Kidney (tissue), 14 donors: ENCODE measurements around the gene KLHL6. TPM values are rescaled to one million over a fixed set of nuclear protein-coding genes. Genes with fewer than 3 reads are reported as not detected.
"Not testable (repeated sequence)": the region's sequence is repeated elsewhere in the genome, so short reads cannot be mapped to it uniquely, and the experiment has no call there.

Experiments used
- DNase-seq, 5 donors: peaks; one replicate each; pipeline ENCODE4 v3.0.0-alpha.2; 2013 to 2020
- FAIRE-seq: peaks from 2 replicates; lab custom pipeline; 2012; peaks lifted over from hg19 to GRCh38; lab: Jason Lieb, UNC
- H3K27ac ChIP-seq, 2 donors: one replicate each; pipeline ENCODE4 v1.7.0; 2013; ENCODE audit warnings: low read depth in 2 of 2, low read length in 2 of 2, inconsistent platforms in 1 of 2
- H3K27me3 ChIP-seq: one replicate; pipeline ENCODE4 v1.7.1; 2013; ENCODE audit warnings: low read length, inconsistent platforms; ENCODE audit not compliant: control insufficient read depth, insufficient read depth
- H3K36me3 ChIP-seq, 3 donors: one replicate each; pipeline versions ENCODE4 v1.7.0 to v1.7.1; 2013; ENCODE audit warnings: low read length in 3 of 3, control low read depth in 1 of 3, inconsistent platforms in 1 of 3; ENCODE audit not compliant: insufficient read depth in 3 of 3, control insufficient read depth in 2 of 3
- H3K4me1 ChIP-seq, 3 donors: one replicate each; pipeline versions ENCODE4 v1.7.0 to v1.7.1; 2013; ENCODE audit warnings: low read length in 3 of 3, inconsistent platforms in 1 of 3, low read depth in 1 of 3; ENCODE audit not compliant: control insufficient read depth in 2 of 3, insufficient read depth in 2 of 3
- H3K4me3 ChIP-seq, 3 donors: one replicate each; pipeline versions ENCODE4 v1.7.0 to v1.8.1; 2013; ENCODE audit warnings: low read length in 3 of 3, control low read depth in 1 of 3, inconsistent platforms in 1 of 3
- H3K9ac ChIP-seq, 3 donors: one replicate each; pipeline versions ENCODE4 v1.7.0 to v1.7.1; 2013; ENCODE audit warnings: low read length in 3 of 3, control low read depth in 1 of 3, inconsistent platforms in 1 of 3
- H3K9me3 ChIP-seq, 3 donors: one replicate each; pipeline versions ENCODE4 v1.7.0 to v1.7.1; 2013; ENCODE audit warnings: low read length in 3 of 3, control low read depth in 1 of 3, inconsistent platforms in 1 of 3; ENCODE audit not compliant: control insufficient read depth in 2 of 3, insufficient read depth in 1 of 3
- intact Hi-C: fragments of 100-400 bp; cut with DNase I; formaldehyde crosslinking; loops from one replicate; pipeline ENCODE4 v1.11.1; 2022
- polyA plus RNA-seq: library from polyadenylated mRNA; stranded (reverse); fragments of 350-450 nt; fragmentation: Illumina TruSeq; extraction: RNeasy Lipid Tissue Mini Kit (QIAGEN cat#74804); gene quantifications from one replicate; pipeline ENCODE4 v1.2.3, GENCODE V29; 2014; ENCODE audit warnings: low read depth, low replicate concordance; ENCODE audit not compliant: insufficient read depth
- total RNA-seq: library from RNA; stranded (reverse); fragmentation: NEBNext Ultra II Directional; extraction: Animal tissue kit (Norgen Biotek cat#: 25700); gene quantifications from one replicate; pipeline ENCODE4 v1.2.1, GENCODE V29; 2021
- TF ChIP-seq, protein P1 (sequence below): IDR thresholded peaks from 3 replicates; pipeline ENCODE4 v1.5.1; 2012; ENCODE audit warnings: mild to moderate bottlenecking, moderate library complexity, borderline replicate concordance; ENCODE audit not compliant: insufficient read depth; ENCODE audit errors: extremely low read depth
- donor health status: control.
- donor health status: control.
- donor health status: control.
- donor health status: control.
- donor health status: control.
- donor health status: DM: yes; HTN: yes; CAD: no.
- donor health status: Normal renal cell carcinoma (clear cell type).

The KLHL6 gene
- total and polyA plus RNA-seq, 2 donors from 2014 or later: 0.37 to 9.8 TPM

GRCh38 chr3:183529185-183529584, 26.3 kb downstream of the KLHL6 start:
- no peaks in the 10 kb centered on the region for H3K36me3 ChIP-seq
- no peak overlapping the region for H3K9ac ChIP-seq
- no peak for FAIRE-seq
- H3K4me3 ChIP-seq: no peak overlapping the region
- TF ChIP-seq, protein P1, sequence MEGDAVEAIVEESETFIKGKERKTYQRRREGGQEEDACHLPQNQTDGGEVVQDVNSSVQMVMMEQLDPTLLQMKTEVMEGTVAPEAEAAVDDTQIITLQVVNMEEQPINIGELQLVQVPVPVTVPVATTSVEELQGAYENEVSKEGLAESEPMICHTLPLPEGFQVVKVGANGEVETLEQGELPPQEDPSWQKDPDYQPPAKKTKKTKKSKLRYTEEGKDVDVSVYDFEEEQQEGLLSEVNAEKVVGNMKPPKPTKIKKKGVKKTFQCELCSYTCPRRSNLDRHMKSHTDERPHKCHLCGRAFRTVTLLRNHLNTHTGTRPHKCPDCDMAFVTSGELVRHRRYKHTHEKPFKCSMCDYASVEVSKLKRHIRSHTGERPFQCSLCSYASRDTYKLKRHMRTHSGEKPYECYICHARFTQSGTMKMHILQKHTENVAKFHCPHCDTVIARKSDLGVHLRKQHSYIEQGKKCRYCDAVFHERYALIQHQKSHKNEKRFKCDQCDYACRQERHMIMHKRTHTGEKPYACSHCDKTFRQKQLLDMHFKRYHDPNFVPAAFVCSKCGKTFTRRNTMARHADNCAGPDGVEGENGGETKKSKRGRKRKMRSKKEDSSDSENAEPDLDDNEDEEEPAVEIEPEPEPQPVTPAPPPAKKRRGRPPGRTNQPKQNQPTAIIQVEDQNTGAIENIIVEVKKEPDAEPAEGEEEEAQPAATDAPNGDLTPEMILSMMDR: no peak
- no peaks in the 10 kb centered on the region for H3K27me3 ChIP-seq
- H3K4me1 ChIP-seq: peaks cover 0 to 2% (median 0%) of the 10 kb centered on the region in 3 donors
- no peak for DNase-seq
- H3K9me3 ChIP-seq: no peaks in the 10 kb centered on the region
- H3K27ac ChIP-seq: no peak overlapping the region
- intact Hi-C loops: no loop called here

DNA sequence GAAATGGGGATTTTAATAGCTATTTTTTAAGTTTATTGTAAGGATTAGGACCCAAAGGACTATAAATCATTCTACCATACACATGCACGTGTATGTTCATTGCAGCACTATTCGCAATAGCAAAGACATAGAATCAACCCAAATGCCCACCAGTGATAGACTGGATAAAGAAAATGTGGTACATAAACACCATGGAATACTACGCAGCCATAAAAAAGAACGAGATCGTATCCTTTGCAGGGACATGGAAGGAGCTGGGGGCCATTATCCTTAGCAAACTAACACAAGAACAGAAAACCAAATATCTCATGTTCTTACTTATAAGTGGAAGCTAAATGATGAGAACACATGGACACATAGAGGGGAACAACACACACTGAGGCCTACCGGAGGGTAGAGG, 26.7 kb downstream of the KLHL6 start:
- FAIRE-seq, H3K9ac ChIP-seq: not testable (repeated sequence)

DNA sequence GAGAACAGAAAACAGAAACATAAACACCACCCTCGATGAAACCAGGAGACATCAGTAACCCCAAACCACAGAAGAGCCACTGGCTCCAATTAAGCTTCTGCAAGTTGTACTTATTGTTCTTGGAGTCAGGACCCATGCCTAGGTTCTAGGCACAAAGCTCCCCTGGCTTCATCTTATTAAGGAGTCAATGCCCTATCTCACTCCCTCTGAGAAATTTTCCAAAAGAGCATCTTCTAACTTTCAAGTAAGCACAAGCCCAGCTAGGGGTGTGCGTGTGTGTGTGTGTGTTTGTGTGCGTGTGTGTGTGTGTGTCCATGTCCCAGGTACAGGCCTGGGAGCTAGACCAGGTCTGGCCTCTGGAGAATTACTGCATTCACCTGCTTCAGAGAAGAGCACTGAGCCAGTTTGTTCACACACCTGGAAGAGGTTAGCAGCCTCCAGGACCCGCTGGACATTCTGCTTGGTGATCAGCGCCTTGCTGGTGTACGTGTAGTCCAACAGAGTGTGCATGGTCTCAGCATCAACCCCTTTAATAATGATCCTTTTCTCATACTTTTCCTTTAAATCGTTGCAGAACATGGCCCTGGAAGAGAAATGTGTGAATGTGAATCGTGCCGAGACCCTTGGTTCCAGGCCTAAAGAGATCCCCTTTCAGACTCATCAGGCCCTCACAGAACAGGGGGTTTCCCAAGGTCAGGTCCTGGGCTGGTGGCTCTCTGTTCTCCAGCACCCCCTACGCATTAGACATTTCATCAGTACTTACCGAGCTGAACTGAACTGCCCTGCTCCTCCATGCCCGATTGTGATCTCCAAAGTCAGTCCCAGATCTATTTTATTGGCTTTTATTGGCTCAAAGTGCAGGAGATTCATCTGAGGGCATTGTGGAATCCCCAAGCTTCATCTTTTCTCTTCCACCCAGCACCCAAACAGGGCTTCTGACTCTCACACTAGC, 27.8 kb downstream of the KLHL6 start:
- Histone ChIP-seq H3K4me3 (no peak overlapping the region), H3K36me3 (no peaks in the 10 kb centered on the region), H3K4me1 (no peaks in the 10 kb centered on the region), H3K27me3 (no peaks in the 10 kb centered on the region), H3K27ac (no peak overlapping the region), H3K9me3 (no peaks in the 10 kb centered on the region), H3K9ac (no peak overlapping the region)
- TF ChIP-seq, protein P1: no peak
- DNase-seq: no peak
- FAIRE-seq: no peak
- intact Hi-C loops: no loop called here

More for the DNA sequence above, 26.7 kb downstream of the KLHL6 start:
- intact Hi-C loops, H3K27me3 ChIP-seq, H3K4me1 ChIP-seq, DNase-seq, H3K36me3 ChIP-seq, H3K4me3 ChIP-seq, H3K9me3 ChIP-seq, H3K27ac ChIP-seq: not testable (repeated sequence)

DNA sequence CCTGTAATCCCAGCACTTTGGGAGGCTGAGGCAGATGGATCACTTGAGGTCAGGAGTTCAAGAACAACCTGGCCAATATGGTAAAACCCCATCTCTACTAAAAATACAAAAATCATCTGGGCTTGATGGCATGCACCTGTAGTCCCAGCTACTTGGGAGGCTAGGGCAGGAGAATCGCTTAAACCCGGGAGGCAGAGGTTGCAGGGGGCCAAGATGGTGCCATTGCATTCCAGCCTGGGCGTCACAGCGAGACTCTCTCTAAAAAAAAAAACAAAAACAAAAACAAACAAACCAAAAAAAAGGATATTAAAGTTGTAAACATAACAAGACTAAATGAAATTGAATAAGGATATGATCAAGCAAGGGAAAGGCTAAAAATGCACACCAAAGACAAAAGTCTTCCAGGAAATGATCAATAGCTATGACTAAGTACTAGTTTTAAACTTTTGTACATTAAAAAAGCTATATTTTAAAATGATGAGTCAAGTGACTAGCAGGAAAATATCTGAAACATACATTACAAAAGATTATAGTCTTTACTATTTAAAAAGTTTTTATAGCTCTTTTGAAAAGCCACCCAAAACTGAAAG, 28.6 kb downstream of the KLHL6 start:
- no peaks in the 10 kb centered on the region for H3K27me3 ChIP-seq
- TF ChIP-seq, protein P1: no peak
- H3K4me3 ChIP-seq: no peak overlapping the region
- H3K9me3 ChIP-seq: no peaks in the 10 kb centered on the region
- DNase-seq: no peak
- no peak for FAIRE-seq
- intact Hi-C loops: no loop called here
- H3K36me3 ChIP-seq: no peaks in the 10 kb centered on the region
- H3K27ac ChIP-seq: no peak overlapping the region
- no peak overlapping the region for H3K9ac ChIP-seq
- no peaks in the 10 kb centered on the region for H3K4me1 ChIP-seq
